ENCODE results near the gene ZBTB26. TPM values are rescaled to one million over a fixed set of nuclear protein-coding genes. Genes with fewer than 3 reads are reported as not detected.
"Not testable (repeated sequence)": the region's sequence is repeated elsewhere in the genome, so short reads cannot be mapped to it uniquely, and the experiment has no call there.

Gene ZBTB26
- polyA plus RNA-seq, 1 donor from 2014 or later: 2.3 TPM

GRCh38 chr9:122904823-122905710, 26.2 kb downstream of the ZBTB26 start, which contains the start of gene RC3H2:
RC3H2 (minus strand) TSS chr9:122905359; CDS start chr9:122897509, 7,850 bp downstream.
- H3K27ac Mint-ChIP-seq: peak within 1 kb of the TSS; percentile 96 to 100 (median 98)
- H3K9me3 Mint-ChIP-seq: no peaks in the 10 kb centered on the region
- peak within 1 kb of the TSS; percentile 90 to 99 (median 96) for H3K4me3 Mint-ChIP-seq
- peaks cover 3% of the 10 kb centered on the region for H3K36me3 Mint-ChIP-seq
- H3K27me3 Mint-ChIP-seq: no peaks in the 10 kb centered on the region
- H3K4me1 Mint-ChIP-seq: peaks cover 23 to 32% (median 28%) of the 10 kb centered on the region in 3 donors

- Mint-ChIP-seq H3K4me1 (peaks cover 27 to 37% (median 32%) of the 10 kb centered on the region in 3 donors), H3K27me3 (no peaks in the 10 kb centered on the region), H3K27ac (peak overlapping the region; percentile 93 to 100 (median 96)), H3K9me3 (no peaks in the 10 kb centered on the region), H3K36me3 (peaks cover 3% of the 10 kb centered on the region), H3K4me3 (peak overlapping the region; percentile 90 to 97 (median 94))
These were observed 26.9 kb downstream of the ZBTB26 start for GRCh38 chr9:122904466-122904822.

DNA sequence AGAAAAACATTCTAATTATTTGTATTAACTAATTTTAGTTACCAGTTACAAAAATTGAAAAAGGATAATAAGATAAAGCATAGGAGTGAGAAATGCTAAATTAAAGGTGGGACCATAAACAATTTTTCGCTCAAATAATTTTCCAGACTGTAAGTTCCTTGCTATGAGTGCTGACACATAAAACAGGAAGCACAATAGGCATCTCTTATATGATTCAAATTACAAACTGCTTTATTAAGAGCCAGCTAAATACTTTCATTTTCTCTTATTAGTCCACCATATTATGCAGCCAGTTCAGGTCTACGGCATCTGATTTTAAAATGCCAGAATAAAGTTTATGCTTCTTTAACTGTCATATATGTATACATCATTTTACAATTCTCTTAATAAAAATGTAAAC, 30.5 kb downstream of the ZBTB26 start:
- Mint-ChIP-seq H3K4me3 (peak overlapping the region; percentile 24 to 91 (median 68)), H3K9me3 (no peaks in the 10 kb centered on the region), H3K27ac (peak overlapping the region in 2 of 3 donors; percentile 10 to 62), H3K27me3 (no peaks in the 10 kb centered on the region), H3K4me1 (peaks cover 33 to 40% (median 35%) of the 10 kb centered on the region in 3 donors), H3K36me3 (peaks cover 3% of the 10 kb centered on the region)

DNA sequence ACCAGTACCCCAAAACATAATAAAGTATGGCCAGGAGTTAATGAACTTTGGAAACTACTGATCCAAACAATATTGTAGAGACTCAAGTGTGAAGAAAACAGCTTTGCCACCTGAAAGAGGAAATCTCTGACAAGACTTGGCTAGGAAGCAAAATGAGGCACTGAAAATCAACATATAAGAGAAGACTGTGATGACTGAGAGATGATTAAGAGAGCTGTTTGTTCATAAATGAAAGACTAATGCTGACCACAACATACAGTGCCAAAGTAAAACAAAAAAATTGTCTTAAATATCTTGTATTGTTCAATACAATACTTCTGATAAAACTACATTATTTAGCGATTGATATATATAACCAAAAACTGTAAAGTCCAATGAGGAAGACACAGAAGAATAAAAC, 33.3 kb downstream of the ZBTB26 start:
- H3K4me1 Mint-ChIP-seq: peaks cover 18 to 21% (median 19%) of the 10 kb centered on the region in 3 donors
- no peak overlapping the region for H3K4me3 Mint-ChIP-seq

DNA sequence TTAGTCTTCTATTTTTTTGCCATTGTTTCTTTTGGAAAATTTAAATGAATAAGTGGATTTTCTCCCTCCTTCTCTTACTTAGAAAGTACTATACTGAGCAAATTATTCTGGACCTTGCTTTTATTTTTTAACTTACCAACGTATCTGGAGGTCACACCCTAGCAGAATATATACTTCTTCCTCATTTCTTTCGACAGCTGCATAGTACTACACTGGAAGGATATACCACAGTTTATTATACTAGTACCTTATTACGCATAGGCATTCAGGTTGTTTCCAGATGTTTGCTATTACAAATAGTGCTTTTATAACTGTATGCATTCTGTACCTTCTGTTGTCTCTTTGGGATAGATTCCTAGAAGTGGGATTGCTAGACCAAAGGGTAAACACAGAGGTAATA, 42.8 kb downstream of the ZBTB26 start:
- H3K9me3 Mint-ChIP-seq: no peaks in the 10 kb centered on the region
- H3K27me3 Mint-ChIP-seq: no peaks in the 10 kb centered on the region
- peaks cover 2% of the 10 kb centered on the region for H3K36me3 Mint-ChIP-seq
- H3K4me1 Mint-ChIP-seq: peaks cover 0 to 2% (median 0%) of the 10 kb centered on the region in 3 donors
- no peak overlapping the region for H3K27ac Mint-ChIP-seq
- H3K4me3 Mint-ChIP-seq: no peak overlapping the region

More for the DNA sequence above, 33.3 kb downstream of the ZBTB26 start:
- H3K27ac Mint-ChIP-seq: no peak overlapping the region
- H3K9me3 Mint-ChIP-seq: no peaks in the 10 kb centered on the region
- peaks cover 3% of the 10 kb centered on the region for H3K36me3 Mint-ChIP-seq
- H3K27me3 Mint-ChIP-seq: no peaks in the 10 kb centered on the region

GRCh38 chr9:122883125-122883524, 48.2 kb downstream of the ZBTB26 start:
- Mint-ChIP-seq H3K27me3 (no peaks in the 10 kb centered on the region), H3K4me1 (no peaks in the 10 kb centered on the region), H3K4me3 (no peak overlapping the region), H3K27ac (no peak overlapping the region), H3K9me3 (no peaks in the 10 kb centered on the region), H3K36me3 (peaks cover 2% of the 10 kb centered on the region)

GRCh38 chr9:122879443-122879842, 51.9 kb downstream of the ZBTB26 start:
- no peak overlapping the region for H3K4me3 Mint-ChIP-seq
- H3K4me1 Mint-ChIP-seq: peaks cover 8 to 10% (median 10%) of the 10 kb centered on the region in 3 donors
- no peaks in the 10 kb centered on the region for H3K27me3 Mint-ChIP-seq
- H3K36me3 Mint-ChIP-seq: peaks cover 6% of the 10 kb centered on the region
- no peaks in the 10 kb centered on the region for H3K9me3 Mint-ChIP-seq
- H3K27ac Mint-ChIP-seq: no peak overlapping the region

DNA sequence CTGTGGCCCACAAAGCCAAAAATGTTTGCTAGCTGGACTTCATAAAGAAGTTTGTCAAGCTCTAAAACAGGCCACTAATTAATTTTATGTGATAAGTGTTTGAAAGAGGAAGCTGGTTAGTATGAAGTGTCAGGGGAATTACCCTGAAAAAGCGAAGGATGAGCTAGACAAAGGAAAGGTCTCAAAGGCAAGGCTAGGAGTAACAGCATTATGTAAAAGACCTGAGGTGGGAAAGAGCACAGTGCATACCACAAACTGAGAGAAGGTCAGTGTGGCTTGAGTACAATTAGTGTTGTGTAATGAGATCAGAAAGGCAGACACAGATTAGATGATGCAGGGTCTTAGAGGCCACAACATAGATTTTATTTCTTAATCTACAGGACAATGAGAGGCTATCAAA, 55.8 kb downstream of the ZBTB26 start:
- Mint-ChIP-seq H3K4me1 (peaks cover 8 to 10% (median 10%) of the 10 kb centered on the region in 3 donors), H3K27me3 (no peaks in the 10 kb centered on the region), H3K9me3 (no peaks in the 10 kb centered on the region), H3K4me3 (no peak overlapping the region), H3K27ac (no peak overlapping the region), H3K36me3 (peaks cover 15% of the 10 kb centered on the region)

- H3K9me3 Mint-ChIP-seq, H3K27me3 Mint-ChIP-seq, H3K4me1 Mint-ChIP-seq, H3K27ac Mint-ChIP-seq, H3K4me3 Mint-ChIP-seq: not testable (repeated sequence)
- peaks cover 16% of the 10 kb centered on the region for H3K36me3 Mint-ChIP-seq
These were observed 64.0 kb downstream of the ZBTB26 start for GRCh38 chr9:122867276-122867675.

DNA sequence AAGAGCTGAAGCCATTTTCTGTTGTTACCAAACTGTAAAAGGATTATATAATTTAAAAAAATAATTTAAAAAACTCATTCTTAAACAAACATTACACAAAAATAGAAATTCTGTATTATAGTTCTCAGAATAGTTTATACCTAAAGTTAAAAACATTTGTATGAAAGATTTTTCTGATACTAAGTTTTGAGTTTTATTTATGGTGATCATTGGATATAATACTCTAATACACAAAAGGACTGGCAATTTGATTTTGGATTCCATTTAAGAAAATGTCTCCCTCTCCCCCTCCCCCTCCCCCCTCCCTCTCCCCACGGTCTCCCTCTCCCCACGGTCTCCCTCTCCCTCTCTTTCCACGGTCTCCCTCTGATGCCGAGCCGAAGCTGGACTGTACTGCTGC, 65.2 kb downstream of the ZBTB26 start:
- H3K36me3 Mint-ChIP-seq: peaks cover 16% of the 10 kb centered on the region
- no peak overlapping the region for H3K27ac Mint-ChIP-seq
- H3K4me3 Mint-ChIP-seq: no peak overlapping the region
- peaks cover 0 to 2% (median 0%) of the 10 kb centered on the region in 3 donors for H3K4me1 Mint-ChIP-seq
- H3K9me3 Mint-ChIP-seq: no peaks in the 10 kb centered on the region
- H3K27me3 Mint-ChIP-seq: no peaks in the 10 kb centered on the region

Other genes starting within 250 kb of the ZBTB26 start
- gene OR1L4, start 207.5 kb downstream of the ZBTB26 start, polyA plus RNA-seq: not detected
- gene OR1L6, start 189.2 kb downstream of the ZBTB26 start, polyA plus RNA-seq: not detected
- gene OR5C1, start 142.6 kb downstream of the ZBTB26 start, polyA plus RNA-seq: not detected
- not detected for gene OR1K1, start 131.4 kb downstream of the ZBTB26 start, polyA plus RNA-seq
- 8.2 TPM for gene PDCL, start 102.9 kb downstream of the ZBTB26 start, polyA plus RNA-seq
- 21.0 TPM for gene RC3H2, start 26.2 kb downstream of the ZBTB26 start, polyA plus RNA-seq
- 1.7 TPM for gene ZBTB6, start 18.2 kb downstream of the ZBTB26 start, polyA plus RNA-seq
- gene RABGAP1, start 9.5 kb upstream of the ZBTB26 start, polyA plus RNA-seq: 19.0 TPM
- not detected for gene GPR21, start 102.2 kb upstream of the ZBTB26 start, polyA plus RNA-seq

Data from IgD-negative memory B cell (primary cell).